HUES48 (cell line): ENCODE results near the gene PNPLA5.

ENCODE experiments used
- H3K27ac ChIP-seq: one replicate; pipeline ENCODE4 v1.7.0; 2013; ENCODE audit warnings: low read depth, low read length, inconsistent platforms
- H3K27me3 ChIP-seq: 2 replicates; pipeline ENCODE4 v1.6.1; 2013; ENCODE audit warnings: mild to moderate bottlenecking, low read length; ENCODE audit not compliant: control insufficient read depth, insufficient read depth
- H3K36me3 ChIP-seq: 2 replicates; pipeline ENCODE4 v1.6.1; 2013; ENCODE audit warnings: low read length; ENCODE audit not compliant: control insufficient read depth, insufficient read depth
- H3K4me1 ChIP-seq: 2 replicates; pipeline ENCODE4 v1.6.1; 2013; ENCODE audit warnings: mild to moderate bottlenecking, low read length; ENCODE audit not compliant: control insufficient read depth, insufficient read depth
- H3K4me3 ChIP-seq: 2 replicates; pipeline ENCODE4 v1.5.1; 2013; ENCODE audit warnings: mild to moderate bottlenecking, low read depth, low read length
- H3K9ac ChIP-seq: 2 replicates; pipeline ENCODE4 v1.6.1; 2013; ENCODE audit warnings: mild to moderate bottlenecking, low read depth, low read length, moderate library complexity
- H3K9me3 ChIP-seq: 2 replicates; pipeline ENCODE4 v1.6.1; 2013; ENCODE audit warnings: low read length; ENCODE audit not compliant: control insufficient read depth, insufficient read depth

The PNPLA5 gene

DNA sequence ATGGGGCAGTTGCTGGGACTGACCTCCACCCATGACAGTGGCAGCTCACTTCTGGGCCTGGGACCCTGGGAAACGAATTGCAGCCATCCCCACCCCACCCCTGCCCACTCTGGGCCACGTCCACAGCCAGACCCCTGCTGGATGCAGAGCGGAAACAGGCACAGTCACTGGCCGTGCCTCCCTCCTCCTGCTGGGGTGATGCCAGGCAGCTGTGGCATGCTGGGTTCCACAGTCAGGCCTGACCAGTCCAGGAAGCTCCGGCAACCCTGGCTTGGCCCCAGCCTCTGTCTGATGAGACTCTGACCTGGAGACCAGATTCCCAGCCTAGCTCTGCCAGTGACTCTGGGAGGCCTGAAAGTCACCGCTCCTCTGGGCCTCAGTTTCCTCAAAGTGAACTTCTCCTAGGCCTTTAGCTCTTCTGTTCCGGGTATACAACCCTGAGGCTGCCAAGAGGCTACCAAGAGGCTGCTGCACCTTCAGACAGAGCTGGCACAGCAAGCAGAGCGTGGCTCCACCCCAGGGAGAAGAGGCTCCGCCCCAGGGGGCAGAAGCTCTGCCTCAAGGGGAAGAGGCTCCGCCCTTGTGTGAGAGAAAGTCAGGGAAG lies 38.4 kb downstream of the PNPLA5 start:
- H3K36me3 ChIP-seq, result no peaks in the 10 kb centered on the region
- no peak overlapping the region for H3K9ac ChIP-seq
- no peaks in the 10 kb centered on the region for H3K27me3 ChIP-seq
- H3K27ac ChIP-seq, result no peak overlapping the region
- H3K4me1 ChIP-seq, result peaks cover 8% of the 10 kb centered on the region; the same call in 1 of the 2 replicates
- H3K4me3 ChIP-seq, result no peak overlapping the region
- H3K9me3 ChIP-seq, result peaks cover 4% of the 10 kb centered on the region; the same call in 1 of the 2 replicates

DNA sequence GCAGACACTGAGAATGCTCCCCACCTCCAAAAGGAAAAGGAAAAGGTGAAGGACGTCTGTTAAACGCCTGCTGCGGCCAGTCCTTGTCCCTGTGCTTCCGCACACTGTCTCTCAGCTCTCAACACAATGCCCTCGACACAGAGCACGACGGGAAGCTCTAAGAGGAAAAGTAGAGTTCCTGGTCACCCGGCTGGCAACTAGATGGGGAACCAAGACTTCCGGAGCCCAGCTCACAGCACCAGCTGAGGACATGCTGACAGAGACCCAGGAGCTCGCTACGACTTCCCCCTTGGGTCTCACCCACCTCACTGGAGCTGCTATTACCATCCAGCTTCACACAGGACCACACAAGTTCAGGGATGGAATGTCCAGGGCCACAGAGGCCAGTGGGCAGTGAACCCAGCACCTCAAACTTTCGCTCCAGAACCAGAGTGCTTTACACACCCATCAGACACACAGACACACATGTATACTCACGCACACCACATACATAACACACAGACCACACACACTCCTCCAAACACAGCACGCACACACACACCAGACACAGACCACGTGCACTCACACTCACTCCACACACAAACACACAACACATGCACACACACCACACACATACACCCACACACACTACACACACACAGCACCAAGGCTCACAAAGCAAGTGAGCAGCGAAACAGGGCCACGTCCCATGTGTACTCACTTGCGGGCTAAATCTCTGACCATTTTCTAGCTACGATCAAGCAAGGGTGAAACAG lies 39.1 kb downstream of the PNPLA5 start:
- H3K4me1 ChIP-seq, result peaks cover 6% of the 10 kb centered on the region; the same call in 1 of the 2 replicates
- no peaks in the 10 kb centered on the region for H3K27me3 ChIP-seq
- H3K9me3 ChIP-seq, result peaks cover 4% of the 10 kb centered on the region; the same call in 1 of the 2 replicates

GRCh38 chr22:43851979-43852307 lies 39.9 kb downstream of the PNPLA5 start:
- H3K4me3 ChIP-seq, result no peak overlapping the region

More for the DNA sequence above, 39.1 kb downstream of the PNPLA5 start:
- Histone ChIP-seq H3K27ac (no peak overlapping the region), H3K4me3 (no peak overlapping the region), H3K9ac (no peak overlapping the region), H3K36me3 (no peaks in the 10 kb centered on the region)

GRCh38 chr22:43851058-43851978 lies 40.5 kb downstream of the PNPLA5 start:
- Histone ChIP-seq H3K27me3 (no peaks in the 10 kb centered on the region), H3K4me3 (no peak overlapping the region), H3K9ac (no peak overlapping the region), H3K4me1 (peaks cover 7% of the 10 kb centered on the region; the same call in 1 of the 2 replicates), H3K9me3 (no peaks in the 10 kb centered on the region), H3K27ac (no peak overlapping the region), H3K36me3 (no peaks in the 10 kb centered on the region)

More at GRCh38 chr22:43851979-43852307, 39.9 kb downstream of the PNPLA5 start:
- H3K36me3 ChIP-seq, result no peaks in the 10 kb centered on the region
- no peaks in the 10 kb centered on the region for H3K27me3 ChIP-seq
- peaks cover 2% of the 10 kb centered on the region; the same call in 1 of the 2 replicates for H3K9me3 ChIP-seq
- H3K9ac ChIP-seq, result no peak overlapping the region
- H3K4me1 ChIP-seq, result peaks cover 6% of the 10 kb centered on the region; the same call in 1 of the 2 replicates
- no peak overlapping the region for H3K27ac ChIP-seq

DNA sequence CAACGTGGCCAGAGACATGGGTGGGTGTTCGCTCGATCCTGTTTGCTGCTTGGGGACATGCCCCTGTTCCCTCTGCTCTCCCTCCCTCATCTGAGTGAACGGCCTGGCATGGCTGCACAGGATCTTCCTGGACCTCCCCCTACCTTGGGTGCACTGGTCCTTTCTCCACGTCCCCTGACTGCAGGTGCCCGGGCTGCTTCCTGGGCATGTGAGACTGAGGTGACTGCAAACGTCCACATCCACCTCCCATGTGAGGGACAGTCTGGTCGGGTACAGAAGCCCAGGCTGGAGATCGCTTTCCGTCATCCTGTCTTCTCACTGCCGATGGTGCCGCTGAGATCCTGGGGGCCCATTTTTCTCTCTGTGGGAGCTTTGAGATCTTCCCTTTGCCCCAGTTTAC lies 41.3 kb downstream of the PNPLA5 start:
- Histone ChIP-seq H3K9ac (no peak overlapping the region), H3K27ac (no peak overlapping the region), H3K27me3 (no peaks in the 10 kb centered on the region), H3K4me3 (no peak overlapping the region), H3K36me3 (no peaks in the 10 kb centered on the region), H3K4me1 (peaks cover 15% of the 10 kb centered on the region; the same call in 1 of the 2 replicates), H3K9me3 (no peaks in the 10 kb centered on the region)

DNA sequence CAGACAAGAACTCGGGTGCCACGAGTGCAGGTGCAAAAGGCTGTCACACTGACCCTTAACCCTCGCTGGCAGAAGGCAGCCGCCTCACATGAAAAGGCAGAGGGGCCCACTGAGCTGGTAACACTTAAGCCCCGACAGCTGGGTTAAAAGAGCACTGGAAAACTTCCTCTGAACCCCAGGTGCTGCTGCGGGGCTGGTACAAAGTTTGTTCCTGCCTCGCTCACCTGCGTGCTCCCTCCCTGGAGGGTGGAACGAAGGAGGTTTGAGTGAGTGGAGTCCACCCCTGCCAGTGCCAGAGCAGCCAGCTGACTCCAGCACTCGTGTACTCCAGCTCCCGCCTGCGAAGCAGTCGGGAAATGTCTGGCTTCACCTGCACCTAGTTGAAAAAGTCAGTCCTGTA lies 42.1 kb downstream of the PNPLA5 start:
- Histone ChIP-seq H3K4me1 (peaks cover 16% of the 10 kb centered on the region; the same call in 1 of the 2 replicates), H3K27ac (no peak overlapping the region), H3K4me3 (no peak overlapping the region), H3K9me3 (no peaks in the 10 kb centered on the region), H3K27me3 (no peaks in the 10 kb centered on the region), H3K9ac (no peak overlapping the region), H3K36me3 (no peaks in the 10 kb centered on the region)

DNA sequence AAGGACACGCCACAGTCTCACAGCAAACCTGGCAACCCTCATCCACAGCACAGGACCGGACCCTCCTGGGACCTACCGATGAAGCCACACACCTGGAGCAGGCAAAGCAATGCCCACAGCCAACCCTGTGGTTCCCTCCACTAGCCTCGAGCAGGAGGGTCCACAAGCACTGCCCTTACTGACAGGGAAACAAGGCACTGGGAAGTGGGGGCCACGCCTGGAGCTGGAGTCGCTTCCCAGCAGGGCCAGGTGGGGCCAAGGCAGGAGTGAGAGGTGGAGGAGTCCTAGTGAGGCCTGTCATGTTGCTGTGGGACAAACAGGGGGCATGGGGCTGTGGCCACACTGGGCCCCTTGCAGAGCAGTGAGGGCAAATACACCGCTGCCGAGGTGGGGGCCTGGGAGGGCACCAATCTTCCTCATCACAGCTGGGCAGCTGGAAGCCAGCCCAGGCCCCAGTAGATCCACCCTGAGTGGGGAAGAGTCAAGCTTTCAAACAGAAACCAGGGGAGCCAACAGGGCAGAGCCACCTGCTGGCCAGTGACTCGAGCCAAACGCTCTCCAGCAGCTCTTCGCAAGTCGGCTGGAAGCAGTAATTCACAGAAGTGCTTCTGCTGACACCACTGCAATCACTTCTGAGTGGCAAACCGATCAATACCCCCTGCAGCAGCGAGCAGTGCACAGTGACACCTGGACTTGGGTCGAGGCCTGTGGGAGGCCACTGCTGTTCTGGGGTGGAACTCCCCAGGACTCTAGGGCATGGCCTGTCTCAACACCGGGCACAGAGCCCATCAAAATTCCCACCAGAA lies 43.2 kb downstream of the PNPLA5 start:
- Histone ChIP-seq H3K9me3 (no peaks in the 10 kb centered on the region), H3K27me3 (no peaks in the 10 kb centered on the region), H3K9ac (no peak overlapping the region), H3K4me3 (no peak overlapping the region), H3K27ac (peak overlapping the region; percentile 25), H3K36me3 (no peaks in the 10 kb centered on the region), H3K4me1 (peaks cover 12% of the 10 kb centered on the region; the same call in 1 of the 2 replicates)

GRCh38 chr22:43847376-43848289 lies 44.2 kb downstream of the PNPLA5 start:
- Histone ChIP-seq H3K9me3 (no peaks in the 10 kb centered on the region), H3K36me3 (no peaks in the 10 kb centered on the region), H3K4me1 (peaks cover 12% of the 10 kb centered on the region; the same call in 1 of the 2 replicates), H3K27me3 (no peaks in the 10 kb centered on the region), H3K9ac (no peak overlapping the region), H3K4me3 (no peak overlapping the region), H3K27ac (no peak overlapping the region)

- Histone ChIP-seq H3K4me1 (peaks cover 12% of the 10 kb centered on the region; the same call in 1 of the 2 replicates), H3K27me3 (no peaks in the 10 kb centered on the region), H3K9me3 (no peaks in the 10 kb centered on the region), H3K27ac (no peak overlapping the region), H3K4me3 (no peak overlapping the region), H3K36me3 (no peaks in the 10 kb centered on the region), H3K9ac (no peak overlapping the region)
Observed at GRCh38 chr22:43846966-43847365, 44.8 kb downstream of the PNPLA5 start.
